Pancreas (tissue), 10 donors: ENCODE results near the gene SMU1. TPM values are rescaled to one million over a fixed set of nuclear protein-coding genes. Genes with fewer than 3 reads are reported as not detected.

Experiments used
- ATAC-seq, 4 donors: fragments of 200-7000 bp; cut with Tn5 transposase; one replicate each; pipeline versions ENCODE4 v1.8.0 to v1.9.1; 2020; ENCODE audit warnings: mild to moderate bottlenecking in 4 of 4, moderate library complexity in 4 of 4
- DNase-seq, 6 donors: peaks; one replicate each; pipeline ENCODE4 v3.0.0-alpha.2; 2020
- FAIRE-seq: peaks from 2 replicates; lab custom pipeline; 2012; peaks lifted over from hg19 to GRCh38; lab: Jason Lieb, UNC
- H3K27ac ChIP-seq, 4 donors: fragments of 200-600 bp; sonication (generic); 1 replicate in 3 of 4; 2 replicates in 1 of 4; pipeline versions ENCODE4 v1.5.0 to v1.8.0; 2020
- H3K27me3 ChIP-seq, 4 donors: fragments of 200-600 bp; one replicate each; pipeline ENCODE4 v1.8.0; 2021
- H3K36me3 ChIP-seq, 3 donors: fragments of 200-600 bp; sonication (generic) in 1 of 3; one replicate each; pipeline versions ENCODE4 v1.5.0 to v1.8.0; 2020 to 2021
- H3K4me1 ChIP-seq, 3 donors: fragments of 200-600 bp; one replicate each; pipeline ENCODE4 v1.8.0; 2021
- H3K4me3 ChIP-seq, 4 donors: fragments of 200-600 bp; sonication (generic) in 2 of 4; one replicate each; pipeline versions ENCODE4 v1.5.0 to v1.8.0; 2020 to 2021
- H3K9me3 ChIP-seq, 4 donors: fragments of 200-600 bp; one replicate each; pipeline ENCODE4 v1.8.0; 2021
- CTCF ChIP-seq, 4 donors: fragments of 200-600 bp; sonication (generic) in 3 of 4; IDR thresholded peaks; one replicate each; pipeline versions ENCODE4 v1.5.0 to v1.8.0; 2021; ENCODE audit warnings: antibody characterized with exemption in 4 of 4
- WGBS, 2 donors: extraction: QIAGEN DNeasy Blood & Tissue Kit; methylation state at CpG; one replicate each; pipeline ENCODE4 v1.1.7; 2013; 5-methylcytosine and 5-hydroxymethylcytosine counted together
- intact Hi-C, 3 donors: fragments of 100-400 bp; cut with DNase I; formaldehyde crosslinking; loops; one replicate each; pipeline versions ENCODE4 v1.11.1 to v1.14.2; 2022
- polyA plus RNA-seq, 2 donors: library from polyadenylated mRNA; stranded (reverse); fragments of 200-250 nt; gene quantifications; one replicate each; pipeline ENCODE4 v1.2.3, GENCODE V29; 2013
- total RNA-seq, 6 donors: library from RNA; stranded (reverse); fragmentation: NEBNext Ultra II Directional in 4 of 6; extraction: Animal tissue kit (Norgen Biotek cat#: 25700) in 4 of 6; gene quantifications; one replicate each; pipeline versions ENCODE4 v1.2.1 to v1.2.4, GENCODE V29; 2021 to 2023
- donor health status: healthy with polysubstance abuse.
- donor health status: DM: no; HTN: no; CAD: no; lungs with moderate emphysema.
- donor health status: DM: no; HTN: no; CAD: no.
- donor health status: control.
- donor health status: control.
- donor health status: Bipolar disorder and iron deficiency.
- donor health status: DM: yes; HTN: yes; CAD: no.
- donor health status: DM: no; HTN: no; CAD: no.
- donor health status: DM: no; HTN: no; CAD: no.
- donor health status: DM: yes; HTN: yes; CAD: no.

Gene SMU1
- total and polyA plus RNA-seq, 8 donors: 3.5 to 10.3 (median 6.6) TPM

DNA sequence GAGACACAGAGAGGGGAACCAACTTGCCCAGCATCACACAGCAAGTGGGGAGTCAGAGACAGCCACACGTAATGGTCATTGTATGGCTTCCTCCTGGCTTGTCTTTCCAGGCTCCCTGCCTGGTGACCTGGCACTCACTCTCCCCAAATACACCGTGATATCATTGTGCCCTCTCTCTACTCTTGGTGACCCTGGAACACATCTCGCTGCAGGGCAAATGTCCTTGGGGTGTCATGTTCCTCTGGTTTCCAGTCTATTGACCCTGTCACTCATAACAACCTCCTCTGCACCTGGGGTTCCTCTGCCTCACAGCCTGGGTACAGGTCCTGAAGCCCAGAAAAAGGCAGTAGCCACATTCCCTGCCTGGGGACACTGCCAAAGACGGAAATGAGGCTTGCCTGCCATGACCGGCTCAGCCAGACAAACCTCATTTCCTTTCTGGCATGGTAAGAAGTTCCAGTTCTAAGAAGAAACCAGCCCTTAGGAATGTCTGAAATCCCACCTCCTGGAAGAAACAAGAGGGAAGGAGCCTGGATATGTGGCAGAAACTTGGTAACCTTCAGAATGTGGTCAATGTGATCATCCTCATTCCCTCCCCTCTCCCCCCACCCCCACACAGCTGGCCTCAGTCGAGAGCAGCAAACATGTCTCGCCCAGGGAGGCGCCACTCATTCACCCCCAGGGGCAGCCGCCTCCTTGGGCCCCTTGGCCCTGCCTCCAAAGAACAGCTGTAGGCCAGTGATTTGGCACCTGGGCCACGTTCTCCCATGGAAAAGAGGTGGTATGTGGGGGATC is 30.6 kb upstream of the SMU1 start:
- H3K4me3 ChIP-seq: no peak overlapping the region
- H3K27me3 ChIP-seq: no peaks in the 10 kb centered on the region
- ATAC-seq (peak; percentile 44 to 64 (median 54)), DNase-seq (peak in 2 of 6 donors; percentile 34 to 42), FAIRE-seq (no peak)
- WGBS, 2 donors: 40 to 44% methylated on average over 10 of the region's 10 CpGs
- no peaks in the 10 kb centered on the region for H3K9me3 ChIP-seq
- intact Hi-C loops: no loop called here
- peak overlapping the region in 2 of 4 donors; percentile 21 to 44 for H3K27ac ChIP-seq
- peaks cover 0 to 9% (median 0%) of the 10 kb centered on the region in 3 donors for H3K4me1 ChIP-seq
- peaks cover 0 to 9% (median 2%) of the 10 kb centered on the region in 3 donors for H3K36me3 ChIP-seq
- no peak for TF ChIP-seq CTCF (IDR thresholded peaks at IDR 0.05)

- Histone ChIP-seq H3K36me3 (peaks cover 0 to 3% (median 0%) of the 10 kb centered on the region in 3 donors), H3K9me3 (no peaks in the 10 kb centered on the region), H3K27me3 (no peaks in the 10 kb centered on the region), H3K4me3 (no peak overlapping the region), H3K4me1 (peaks cover 0 to 9% (median 0%) of the 10 kb centered on the region in 3 donors), H3K27ac (peak overlapping the region in 1 of 4 donors; percentile 21)
- intact Hi-C loops: no loop called here
- TF ChIP-seq CTCF (IDR thresholded peaks at IDR 0.05): no peak
- WGBS, 2 donors: 60 to 72% methylated on average over 4 of the region's 4 CpGs
- ATAC-seq: peak in 2 of 4 donors; percentile 8 to 11
- DNase-seq: no peak
- no peak for FAIRE-seq
Measured at GRCh38 chr9:33106372-33106771, 29.9 kb upstream of the SMU1 start.

DNA sequence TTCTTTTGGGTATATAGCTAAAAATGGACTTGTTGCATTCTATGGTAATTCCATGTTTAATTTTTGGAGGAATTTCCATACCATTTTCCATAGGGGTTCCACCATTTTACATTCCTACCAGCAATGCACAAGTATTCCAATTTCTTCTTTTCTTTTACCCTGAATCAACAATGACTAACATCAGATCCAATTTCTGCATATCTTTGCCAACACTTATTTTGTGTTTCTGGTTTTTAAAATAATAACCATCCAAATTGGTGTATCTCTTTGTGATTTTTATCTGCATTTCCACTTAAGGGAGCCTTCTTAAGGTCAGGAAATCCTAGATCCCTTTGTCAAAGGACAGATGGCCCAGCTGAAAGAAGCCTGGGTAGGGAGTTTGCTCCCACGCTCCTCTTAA is 29.5 kb upstream of the SMU1 start:
- no peak for TF ChIP-seq CTCF (IDR thresholded peaks at IDR 0.05)
- no peak for DNase-seq
- WGBS, 2 donors: 85 to 91% methylated on average over 1 of the region's 1 CpG
- no peak for FAIRE-seq
- no peak overlapping the region for H3K4me3 ChIP-seq
- ATAC-seq: no peak
- intact Hi-C loops: no loop called here
- no peaks in the 10 kb centered on the region for H3K9me3 ChIP-seq
- no peaks in the 10 kb centered on the region for H3K27me3 ChIP-seq
- H3K27ac ChIP-seq: no peak overlapping the region
- peaks cover 0 to 9% (median 0%) of the 10 kb centered on the region in 3 donors for H3K4me1 ChIP-seq
- H3K36me3 ChIP-seq: no peaks in the 10 kb centered on the region

- Histone ChIP-seq H3K4me3 (no peak overlapping the region), H3K9me3 (no peaks in the 10 kb centered on the region), H3K36me3 (no peaks in the 10 kb centered on the region), H3K27ac (no peak overlapping the region), H3K27me3 (no peaks in the 10 kb centered on the region), H3K4me1 (peaks cover 0 to 9% (median 0%) of the 10 kb centered on the region in 3 donors)
- FAIRE-seq (no peak), ATAC-seq (no peak), DNase-seq (no peak)
- TF ChIP-seq CTCF (IDR thresholded peaks at IDR 0.05): no peak
- WGBS, 2 donors: 82 to 83% methylated on average over 5 of the region's 5 CpGs
- intact Hi-C loops: no loop called here
Measured at GRCh38 chr9:33105504-33105903, 29.0 kb upstream of the SMU1 start.

GRCh38 chr9:33104401-33104800 is 27.9 kb upstream of the SMU1 start:
- WGBS, 2 donors: 84 to 87% methylated on average over 7 of the region's 7 CpGs
- no peak for TF ChIP-seq CTCF (IDR thresholded peaks at IDR 0.05)
- no peak for ATAC-seq
- no peak for DNase-seq
- no peaks in the 10 kb centered on the region for H3K36me3 ChIP-seq
- H3K4me1 ChIP-seq: peaks cover 0 to 9% (median 0%) of the 10 kb centered on the region in 3 donors
- H3K27me3 ChIP-seq: no peaks in the 10 kb centered on the region
- no peak overlapping the region for H3K27ac ChIP-seq
- intact Hi-C loops: no loop called here
- no peak overlapping the region for H3K4me3 ChIP-seq
- no peak for FAIRE-seq
- H3K9me3 ChIP-seq: no peaks in the 10 kb centered on the region
